ENCODE data around the gene CMTM4. TPM values are rescaled to one million over a fixed set of nuclear protein-coding genes. Genes with fewer than 3 reads are reported as not detected.
A peak's percentile ranks its signal among the peaks of the same experiment; 100 is the strongest.
"Not testable (repeated sequence)": the region's sequence is repeated elsewhere in the genome, so short reads cannot be mapped to it uniquely, and the experiment has no call there.

The CMTM4 gene
- total and polyA plus RNA-seq, 7 donors: 6.1 to 65.1 (median 12.5) TPM

DNA sequence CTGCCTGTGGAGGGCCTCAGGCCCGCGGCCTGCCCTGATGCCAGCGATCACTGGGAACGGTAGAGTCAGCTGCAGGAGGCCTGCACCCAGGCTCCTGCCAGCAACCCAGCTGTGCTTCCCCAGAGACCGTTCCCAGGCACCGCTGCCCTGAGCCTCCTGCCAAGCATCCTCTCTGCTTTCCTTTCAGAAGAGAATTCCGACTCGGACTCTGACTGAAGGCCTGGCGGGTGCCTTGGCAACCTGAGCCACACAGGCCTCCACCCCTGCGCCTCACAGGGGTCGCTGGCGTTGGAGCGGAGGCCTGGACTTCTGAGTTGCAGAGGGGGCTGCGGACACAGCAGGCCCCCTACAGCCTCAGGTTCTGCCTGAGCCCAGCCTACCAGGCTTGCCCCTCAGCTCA is 84.1 kb downstream of the CMTM4 start:
- no peak overlapping the region for H3K4me3 ChIP-seq
- no peaks in the 10 kb centered on the region for H3K9me3 ChIP-seq
- peaks cover 0 to 54% (median 6%) of the 10 kb centered on the region in 4 donors for H3K36me3 ChIP-seq
- H3K27me3 ChIP-seq: no peaks in the 10 kb centered on the region
- H3K4me1 ChIP-seq: peaks cover 0 to 11% (median 9%) of the 10 kb centered on the region in 4 donors
- TF ChIP-seq POLR2AphosphoS5 (IDR thresholded peaks at IDR 0.05): no peak
- TF ChIP-seq POLR2A (IDR thresholded peaks at IDR 0.05): no peak
- TF ChIP-seq EP300 (IDR thresholded peaks at IDR 0.05): no peak
- TF ChIP-seq CTCF (IDR thresholded peaks at IDR 0.05): no peak
- 89 to 96% methylated on average over 14 of the region's 14 CpGs for WGBS, 2 donors
- no peak for DNase-seq
- intact Hi-C loops (cut with DNase I): no loop called here
- no peak overlapping the region for H3K27ac ChIP-seq

- intact Hi-C loops (cut with DNase I); DNase-seq: not testable (repeated sequence)
Observed at GRCh38 chr16:66611911-66612310, 84.6 kb downstream of the CMTM4 start.

DNA sequence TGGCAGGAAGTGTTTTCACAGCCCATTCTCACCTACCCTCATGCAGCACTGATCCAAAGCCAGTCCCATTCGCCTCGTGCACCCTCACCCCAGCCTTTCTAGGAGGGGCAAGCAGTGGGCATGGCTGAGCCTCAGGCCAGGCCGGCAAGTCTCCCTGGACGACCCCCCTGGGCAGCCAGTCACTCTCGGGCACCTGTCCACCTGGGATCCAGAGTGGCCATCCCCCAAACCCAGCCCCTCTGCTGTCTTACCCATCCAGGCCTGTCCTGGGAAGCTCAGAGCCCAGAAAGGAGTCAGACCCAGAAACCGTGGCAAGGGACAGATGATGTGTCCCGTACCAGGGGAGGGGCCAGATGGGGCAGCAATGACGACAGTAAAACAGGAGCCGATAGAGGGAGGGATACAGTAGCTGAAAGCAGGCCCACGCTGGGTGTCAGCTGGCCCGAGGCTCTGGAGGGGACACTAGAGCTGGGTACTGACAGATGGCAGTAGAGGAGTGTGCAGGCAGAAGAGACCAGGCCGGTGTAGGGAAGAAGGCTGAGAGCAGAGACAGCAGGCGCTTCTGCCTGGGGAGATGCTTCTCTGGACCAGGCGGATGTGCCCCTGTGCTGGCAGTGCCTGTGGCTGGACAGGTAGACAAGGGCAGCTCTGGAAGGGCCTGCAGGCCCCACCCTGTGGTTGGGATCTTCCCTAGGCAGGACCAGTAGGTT is 86.3 kb downstream of the CMTM4 start:
- DNase-seq: no peak
- no peak overlapping the region for H3K27ac ChIP-seq
- WGBS, 2 donors: 89 to 92% methylated on average over 14 of the region's 14 CpGs
- H3K4me3 ChIP-seq: no peak overlapping the region
- intact Hi-C loops (cut with DNase I): no loop called here
- peaks cover 0 to 54% (median 6%) of the 10 kb centered on the region in 4 donors for H3K36me3 ChIP-seq
- no peaks in the 10 kb centered on the region for H3K9me3 ChIP-seq
- peaks cover 0 to 5% (median 4%) of the 10 kb centered on the region in 3 donors for H3K27me3 ChIP-seq
- H3K4me1 ChIP-seq: peaks cover 0 to 19% (median 15%) of the 10 kb centered on the region in 4 donors
- no peak for TF ChIP-seq EP300 (IDR thresholded peaks at IDR 0.05)

More at GRCh38 chr16:66611911-66612310, 84.6 kb downstream of the CMTM4 start:
- not testable (repeated sequence) for H3K9me3 ChIP-seq, H3K27me3 ChIP-seq, H3K27ac ChIP-seq, H3K4me3 ChIP-seq
- Histone ChIP-seq H3K4me1 (peaks cover 0 to 11% (median 9%) of the 10 kb centered on the region in 4 donors), H3K36me3 (peaks cover 0 to 54% (median 6%) of the 10 kb centered on the region in 4 donors)
- 92 to 93% methylated on average over 8 of the region's 8 CpGs for WGBS, 2 donors

DNA sequence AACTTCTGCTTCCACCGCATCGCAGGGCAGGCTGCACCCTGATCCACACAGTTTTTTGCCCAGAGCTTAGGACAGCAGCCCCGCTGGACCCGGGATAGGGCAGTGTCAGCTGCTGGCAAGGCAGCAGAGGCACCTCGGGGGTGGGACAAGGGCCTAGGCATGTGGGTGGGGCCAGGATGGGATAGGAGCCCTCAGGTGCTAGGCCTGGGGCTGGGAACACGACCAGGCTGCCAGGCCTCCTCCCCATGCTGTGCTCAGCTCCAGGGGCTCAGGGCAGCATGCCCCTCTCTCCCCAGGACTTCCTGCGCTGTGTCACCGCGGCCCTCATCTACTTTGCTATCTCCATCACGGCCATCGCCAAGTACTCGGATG is 87.4 kb downstream of the CMTM4 start:
- H3K4me1 ChIP-seq: peaks cover 0 to 27% (median 23%) of the 10 kb centered on the region in 4 donors
- H3K27ac ChIP-seq: peak overlapping the region; percentile 1 to 48 (median 32)
- H3K9me3 ChIP-seq: no peaks in the 10 kb centered on the region
- no peak for DNase-seq
- no peak for TF ChIP-seq POLR2A (IDR thresholded peaks at IDR 0.05)
- TF ChIP-seq EP300 (IDR thresholded peaks at IDR 0.05): no peak
- TF ChIP-seq POLR2AphosphoS5 (IDR thresholded peaks at IDR 0.05): no peak
- TF ChIP-seq CTCF (IDR thresholded peaks at IDR 0.05): no peak
- peaks cover 0 to 50% (median 6%) of the 10 kb centered on the region in 4 donors for H3K36me3 ChIP-seq
- H3K27me3 ChIP-seq: peaks cover 0 to 17% (median 13%) of the 10 kb centered on the region in 3 donors
- no peak overlapping the region for H3K4me3 ChIP-seq
- WGBS, 2 donors: 73 to 84% methylated on average over 12 of the region's 12 CpGs
- intact Hi-C loops (cut with DNase I): loop anchor here (2.0 to 5.0 kb wide), 3 partner anchors 57 to 264 kb away; partner anchors contain the start of genes CKLF, DYNC1LI2 and TK2

DNA sequence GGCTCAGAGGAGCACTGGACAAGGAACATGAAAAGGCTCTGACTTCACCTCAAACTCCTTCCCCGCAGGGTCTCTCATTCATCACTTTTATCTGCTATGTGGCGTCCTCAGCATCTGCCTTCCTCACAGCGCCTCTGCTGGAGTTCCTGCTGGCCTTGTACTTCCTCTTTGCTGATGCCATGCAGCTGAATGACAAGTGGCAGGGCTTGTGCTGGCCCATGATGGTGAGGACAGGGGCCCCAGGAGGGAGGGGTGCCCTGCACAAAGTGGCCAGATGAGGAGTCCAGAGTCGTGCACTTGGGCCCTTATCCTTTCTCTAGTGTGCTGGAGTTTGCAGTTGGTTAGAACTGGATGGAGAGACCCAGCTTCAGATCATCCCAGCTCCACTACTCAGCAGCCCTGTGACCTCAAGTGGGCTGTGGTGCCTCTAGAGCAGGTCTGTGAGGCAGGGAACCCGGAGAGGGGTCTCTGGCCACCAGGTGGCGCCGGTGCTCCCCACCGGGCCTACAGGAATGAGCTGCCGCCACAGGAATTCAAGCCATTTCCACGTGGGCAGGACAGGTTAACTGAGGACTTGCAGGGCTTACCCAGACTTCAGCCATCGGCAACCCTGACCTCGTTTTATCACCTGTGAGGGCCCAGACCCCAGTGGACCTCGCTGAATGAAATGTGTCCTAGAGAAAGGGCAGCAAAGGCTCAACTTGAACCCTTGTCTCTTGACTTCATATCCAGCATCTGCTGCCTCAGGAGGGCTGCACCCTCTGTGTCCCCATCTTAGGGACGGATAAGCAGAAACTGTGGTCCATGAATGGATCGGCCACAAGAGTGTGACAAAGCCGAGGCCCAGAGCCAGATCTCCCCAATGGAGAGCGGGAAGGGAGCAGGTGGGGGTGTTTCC is 88.1 kb downstream of the CMTM4 start:
- Histone ChIP-seq H3K4me1 (peaks cover 0 to 33% (median 29%) of the 10 kb centered on the region in 4 donors), H3K27me3 (peaks cover 0 to 21% (median 13%) of the 10 kb centered on the region in 3 donors), H3K36me3 (peaks cover 0 to 44% (median 6%) of the 10 kb centered on the region in 4 donors), H3K9me3 (no peaks in the 10 kb centered on the region), H3K27ac (peak overlapping the region; percentile 1 to 48 (median 32)), H3K4me3 (no peak overlapping the region)
- TF ChIP-seq CTCF (IDR thresholded peaks at IDR 0.05) (peak; percentile 58 to 84 (median 70)), POLR2AphosphoS5 (IDR thresholded peaks at IDR 0.05) (no peak), POLR2A (IDR thresholded peaks at IDR 0.05) (no peak), EP300 (IDR thresholded peaks at IDR 0.05) (no peak)
- WGBS, 2 donors: 33 to 39% methylated on average over 17 of the region's 17 CpGs
- intact Hi-C loops (cut with DNase I): loop anchor here (2.0 to 5.0 kb wide), 3 partner anchors 56 to 264 kb away; partner anchors contain the start of genes CKLF, DYNC1LI2 and TK2
- DNase-seq: peak; percentile 91

Measured in sigmoid colon (tissue), 7 donors.